Epidermal melanocyte (primary cell): ENCODE results near the gene IGF2BP1.
"Not testable (repeated sequence)": the region's sequence is repeated elsewhere in the genome, so short reads cannot be mapped to it uniquely, and the experiment has no call there.

Experiments
- DNase-seq: peaks from one replicate; pipeline ENCODE4 v3.0.0; 2011; ENCODE audit warnings: low spot score; ENCODE audit not compliant: insufficient read length

The IGF2BP1 gene

GRCh38 chr17:49053171-49053829 is 56.1 kb downstream of the IGF2BP1 start:
- no peak for DNase-seq

- DNase-seq, result no peak
These were observed 57.3 kb downstream of the IGF2BP1 start for GRCh38 chr17:49054342-49055092.

- no peak for DNase-seq
These were observed 58.2 kb downstream of the IGF2BP1 start for GRCh38 chr17:49055181-49055927.

GRCh38 chr17:49061524-49061943 is 64.3 kb downstream of the IGF2BP1 start:
- no peak for DNase-seq

GRCh38 chr17:49063652-49064051 is 66.5 kb downstream of the IGF2BP1 start:
- no peak for DNase-seq

GRCh38 chr17:49067163-49067562 is 70.0 kb downstream of the IGF2BP1 start:
- DNase-seq, result no peak

DNA sequence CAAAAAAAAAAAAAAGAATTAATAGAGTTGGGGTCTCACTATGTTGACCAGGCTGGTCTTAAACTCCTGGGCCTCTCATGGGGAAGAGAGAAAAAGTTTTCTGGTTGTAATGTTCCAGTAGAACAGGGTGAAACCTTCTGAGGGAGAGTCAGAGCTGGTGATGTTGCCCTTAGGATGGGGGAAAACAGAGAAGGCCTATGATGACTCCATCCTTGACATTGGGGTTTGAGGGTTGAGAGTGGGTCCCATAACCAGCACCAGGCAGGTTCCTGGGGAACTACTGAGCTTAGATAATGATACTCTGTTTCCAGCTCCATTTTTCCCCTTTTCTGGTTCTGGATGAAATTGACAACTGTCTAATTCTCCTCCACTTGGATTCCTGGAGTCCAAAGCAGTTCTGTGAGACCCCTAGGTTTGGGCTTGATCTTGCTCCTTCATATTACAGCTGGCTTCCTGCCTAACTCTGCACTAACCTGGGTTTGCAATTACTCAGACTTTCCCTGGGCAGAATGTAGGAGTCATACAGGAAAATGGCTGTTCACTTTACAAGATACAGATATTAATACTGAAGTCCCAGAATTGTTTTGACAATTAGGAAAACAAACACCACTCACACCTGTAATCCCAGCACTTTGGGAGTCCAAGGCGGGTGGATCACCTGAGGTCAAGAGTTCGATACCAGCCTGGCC is 72.5 kb downstream of the IGF2BP1 start:
- DNase-seq, result no peak

- no peak for DNase-seq
These were observed 73.9 kb downstream of the IGF2BP1 start for GRCh38 chr17:49071106-49071505.

DNA sequence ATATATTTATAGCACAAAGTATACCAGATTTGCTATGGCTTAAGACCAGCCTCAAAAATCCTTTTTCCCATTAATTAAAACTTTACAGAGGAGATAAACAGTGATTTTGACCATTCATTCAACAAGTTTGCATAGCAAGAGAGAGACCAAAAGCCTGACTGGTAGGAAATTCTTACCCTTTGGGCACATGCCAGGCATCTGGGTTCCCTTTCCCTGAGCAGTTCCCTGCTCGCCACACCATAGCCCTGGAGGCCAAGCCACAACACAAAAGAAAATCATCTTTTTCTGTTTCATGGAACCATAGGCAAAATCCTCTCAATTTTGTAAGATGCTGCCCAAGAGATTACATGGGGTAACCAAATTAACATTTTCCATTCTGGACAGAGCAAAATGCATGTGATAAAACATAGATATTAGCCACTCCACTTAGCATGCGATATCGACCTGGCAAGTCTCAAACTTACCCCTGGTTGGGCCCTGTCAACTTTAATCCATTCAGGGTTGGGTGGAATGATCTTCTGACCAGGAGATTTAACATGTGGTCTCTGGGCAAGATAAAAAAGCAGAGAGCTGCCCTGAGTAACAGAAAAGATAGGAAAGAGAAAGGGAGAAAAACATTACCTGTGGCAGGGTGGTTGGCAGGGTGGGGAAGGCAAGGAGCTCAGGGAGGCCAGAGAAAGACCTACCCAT is 77.8 kb downstream of the IGF2BP1 start:
- no peak for DNase-seq

- DNase-seq, result no peak
These were observed 79.6 kb downstream of the IGF2BP1 start for GRCh38 chr17:49076573-49077384.

DNA sequence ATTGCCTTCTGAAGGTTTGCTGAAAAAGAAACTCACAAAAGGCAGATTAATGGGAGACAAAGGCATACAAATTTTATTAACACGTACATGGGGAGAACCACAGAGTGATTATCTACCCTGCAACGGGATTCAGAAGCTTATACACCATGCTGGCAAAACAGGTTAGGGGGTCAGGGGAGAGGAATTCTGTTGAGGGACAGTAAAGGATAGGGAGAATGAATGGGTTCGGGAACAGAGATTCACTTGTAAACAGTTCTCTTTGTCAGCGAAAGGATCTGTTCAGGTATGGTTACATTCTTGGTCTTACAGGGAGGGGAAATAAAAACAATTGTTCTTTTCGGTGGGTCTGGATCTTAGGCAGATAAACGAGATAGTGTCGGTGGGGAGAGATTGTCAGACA is 81.1 kb downstream of the IGF2BP1 start:
- no peak for DNase-seq

DNA sequence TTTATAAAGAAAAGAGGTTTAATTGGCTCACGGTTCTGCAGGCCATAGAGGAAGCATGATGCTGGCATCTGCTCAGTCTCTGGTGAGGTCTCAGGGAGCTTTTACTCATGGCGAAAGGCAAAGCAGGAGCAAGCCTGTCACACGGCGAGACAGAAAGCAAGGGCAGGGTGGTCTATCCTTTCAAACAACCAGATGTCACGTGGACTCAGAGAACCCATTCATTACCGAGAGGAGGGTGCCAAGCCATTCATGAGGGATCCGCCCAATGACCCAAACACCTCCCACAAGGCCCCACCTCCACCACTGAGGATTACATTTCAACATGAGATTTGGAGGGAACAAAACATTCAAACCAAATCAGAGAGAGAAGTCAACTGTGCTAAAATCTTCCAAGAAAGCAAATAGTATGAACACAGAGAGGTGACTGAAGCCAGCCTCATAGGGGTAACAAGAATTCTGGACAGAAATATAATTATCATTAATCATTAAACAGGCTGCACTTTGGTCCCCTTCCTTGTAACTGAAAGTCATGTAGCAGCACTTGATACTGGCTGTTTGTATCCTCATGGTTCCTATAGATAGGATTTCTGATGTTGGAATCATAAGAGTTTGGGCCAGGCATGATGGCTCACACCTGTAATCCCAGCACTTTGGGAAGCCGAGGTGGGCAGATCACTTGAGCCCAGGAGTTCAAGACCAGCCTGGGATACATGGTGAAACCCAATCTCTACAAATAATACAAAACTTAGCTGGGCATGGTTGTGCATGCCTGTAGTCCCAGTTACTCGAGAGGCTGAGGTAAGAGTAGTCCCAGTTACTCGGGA is 82.9 kb downstream of the IGF2BP1 start:
- no peak for DNase-seq

DNA sequence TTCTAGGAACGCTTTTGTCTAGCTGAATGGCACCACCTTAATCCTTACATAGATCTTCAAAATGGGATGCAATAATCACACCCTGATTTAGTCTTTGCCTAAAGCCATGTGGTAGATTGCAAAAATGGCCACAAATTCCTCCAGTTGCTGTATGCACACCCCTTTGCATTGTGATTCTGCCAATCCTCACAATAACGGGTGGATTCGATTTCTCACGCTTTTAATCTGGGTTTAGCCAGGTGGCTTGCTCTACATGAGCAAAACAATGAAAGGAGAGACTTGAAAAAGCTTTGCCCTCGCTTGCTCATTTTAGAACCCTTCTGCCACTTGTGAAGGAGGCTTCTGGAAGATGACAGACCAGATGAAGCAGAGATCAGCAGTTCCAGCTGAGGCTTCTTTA is 85.0 kb downstream of the IGF2BP1 start:
- DNase-seq, result no peak

- DNase-seq, result not testable (repeated sequence)
These were observed 87.9 kb downstream of the IGF2BP1 start for GRCh38 chr17:49085046-49085445.

- no peak for DNase-seq
These were observed 88.6 kb downstream of the IGF2BP1 start for GRCh38 chr17:49085565-49086315.

GRCh38 chr17:49086316-49086605 is 89.1 kb downstream of the IGF2BP1 start:
- no peak for DNase-seq

DNA sequence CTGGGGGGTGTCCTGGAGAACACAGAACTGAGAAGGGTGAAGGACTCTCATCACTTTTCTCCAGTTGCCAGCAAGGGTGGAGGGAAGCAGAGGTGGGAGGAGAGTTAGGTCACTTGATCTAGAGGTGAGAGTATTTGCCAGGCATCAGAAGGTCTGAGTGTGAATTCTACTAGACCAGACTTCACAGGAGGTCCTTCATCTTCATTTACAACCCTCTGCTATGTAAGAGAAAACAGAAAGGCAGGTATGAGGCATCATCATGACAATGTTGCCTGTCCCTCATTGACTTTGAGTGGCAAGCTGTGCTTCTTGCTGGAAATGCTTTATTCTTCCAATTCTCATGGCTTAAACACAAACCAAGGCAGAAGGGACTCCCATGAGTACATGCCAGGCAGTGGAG is 89.5 kb downstream of the IGF2BP1 start:
- DNase-seq, result no peak

GRCh38 chr17:49089094-49089493 is 91.9 kb downstream of the IGF2BP1 start:
- DNase-seq, result no peak
